ENCODE measurements around the gene CNTF. TPM values are rescaled to one million over a fixed set of nuclear protein-coding genes. Genes with fewer than 3 reads are reported as not detected.

Gene CNTF
- total RNA-seq, 6 experiments from 2014 or later, result 0.37 to 0.87 (median 0.72) TPM

DNA sequence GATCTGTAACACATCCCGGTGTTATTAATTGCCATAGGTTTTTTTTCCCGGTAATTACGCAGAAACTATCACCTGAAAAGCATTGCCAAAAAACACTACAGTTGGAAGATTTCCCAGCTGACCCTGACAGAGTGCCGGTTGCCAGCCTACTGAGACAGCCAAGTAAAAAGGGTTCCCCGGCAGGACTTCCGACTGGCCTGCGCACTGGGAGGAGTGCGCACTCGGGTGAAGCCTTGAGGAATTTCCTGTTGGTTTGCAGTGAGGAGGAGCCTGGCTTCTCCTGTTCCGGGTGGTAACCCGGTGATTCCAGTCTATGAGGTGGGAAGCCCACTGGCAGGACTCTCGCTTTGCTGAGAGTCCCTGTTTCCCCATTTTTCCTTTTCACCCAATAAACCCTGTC lies 52.1 kb downstream of the CNTF start:
- Histone ChIP-seq H3K4me1 (peaks cover 0 to 4% (median 0%) of the 10 kb centered on the region in 4 donors), H3K4me3 (no peak overlapping the region), H3K36me3 (no peaks in the 10 kb centered on the region), H3K27me3 (no peaks in the 10 kb centered on the region), H3K9me3 (no peaks in the 10 kb centered on the region), H3K27ac (no peak overlapping the region)
- peak; percentile 60 to 89 (median 76) for ATAC-seq
- peak in 2 of 3 donors; percentile 40 to 62 for DNase-seq
- no peak for TF ChIP-seq POLR2A (IDR thresholded peaks at IDR 0.05)
- TF ChIP-seq, protein P1, sequence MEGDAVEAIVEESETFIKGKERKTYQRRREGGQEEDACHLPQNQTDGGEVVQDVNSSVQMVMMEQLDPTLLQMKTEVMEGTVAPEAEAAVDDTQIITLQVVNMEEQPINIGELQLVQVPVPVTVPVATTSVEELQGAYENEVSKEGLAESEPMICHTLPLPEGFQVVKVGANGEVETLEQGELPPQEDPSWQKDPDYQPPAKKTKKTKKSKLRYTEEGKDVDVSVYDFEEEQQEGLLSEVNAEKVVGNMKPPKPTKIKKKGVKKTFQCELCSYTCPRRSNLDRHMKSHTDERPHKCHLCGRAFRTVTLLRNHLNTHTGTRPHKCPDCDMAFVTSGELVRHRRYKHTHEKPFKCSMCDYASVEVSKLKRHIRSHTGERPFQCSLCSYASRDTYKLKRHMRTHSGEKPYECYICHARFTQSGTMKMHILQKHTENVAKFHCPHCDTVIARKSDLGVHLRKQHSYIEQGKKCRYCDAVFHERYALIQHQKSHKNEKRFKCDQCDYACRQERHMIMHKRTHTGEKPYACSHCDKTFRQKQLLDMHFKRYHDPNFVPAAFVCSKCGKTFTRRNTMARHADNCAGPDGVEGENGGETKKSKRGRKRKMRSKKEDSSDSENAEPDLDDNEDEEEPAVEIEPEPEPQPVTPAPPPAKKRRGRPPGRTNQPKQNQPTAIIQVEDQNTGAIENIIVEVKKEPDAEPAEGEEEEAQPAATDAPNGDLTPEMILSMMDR (IDR thresholded peaks at IDR 0.05), result no peak
- WGBS (ENCODE audit: insufficient coverage, low coverage, low lambda C conversion rate, missing lambda C conversion rate), result 42% methylated on average over 4 of the region's 12 CpGs
- intact Hi-C loops (cut with DNase I), result no loop called here

Other genes starting within 250 kb of the CNTF start
- gene OR5B3, start 215.8 kb upstream of the CNTF start, total RNA-seq, result not detected
- gene OR5B2, start 194.5 kb upstream of the CNTF start, total RNA-seq, result not detected
- not detected for gene OR5B12, start 180.4 kb upstream of the CNTF start, total RNA-seq
- not detected for gene OR5B21, start 114.6 kb upstream of the CNTF start, total RNA-seq
- gene LPXN, start 46.8 kb upstream of the CNTF start, total RNA-seq, result 1 to 10 TPM; 3.9 to 8.4 (median 5.5) TPM
- 10 to 100 TPM; 19.5 to 27.0 (median 24.3) TPM for gene ZFP91, start 43.6 kb upstream of the CNTF start, total RNA-seq
- gene GLYAT, start 109.3 kb downstream of the CNTF start, total RNA-seq, result 100 to 1,000 TPM in 3 of 6 experiments, 10 to 100 TPM in 3; 62.2 to 399 (median 159) TPM
- gene GLYATL2, start 222.0 kb downstream of the CNTF start, total RNA-seq, result not detected